ENCODE measurements around the gene QSOX2.

The QSOX2 gene

GRCh38 chr9:136222166-136222905 is 23.3 kb downstream of the QSOX2 start:
- no peak for DNase-seq (ENCODE audit: low read depth)

- DNase-seq (ENCODE audit: low read depth) = no peak
Observed at GRCh38 chr9:136220017-136220729, 25.4 kb downstream of the QSOX2 start.

- DNase-seq (ENCODE audit: low read depth) = no peak
Observed at GRCh38 chr9:136219276-136219675, 26.3 kb downstream of the QSOX2 start.

- no peak for DNase-seq (ENCODE audit: low read depth)
Observed at GRCh38 chr9:136218673-136219072, 26.9 kb downstream of the QSOX2 start.

- no peak for DNase-seq (ENCODE audit: low read depth)
Observed at GRCh38 chr9:136218271-136218670, 27.3 kb downstream of the QSOX2 start.

- DNase-seq (ENCODE audit: low read depth) = no peak
Observed at GRCh38 chr9:136216541-136217244, 28.9 kb downstream of the QSOX2 start.

GRCh38 chr9:136213733-136214132 is 31.9 kb downstream of the QSOX2 start:
- no peak for DNase-seq (ENCODE audit: low read depth)

- DNase-seq (ENCODE audit: low read depth) = no peak
Observed at GRCh38 chr9:136212345-136212950, 33.2 kb downstream of the QSOX2 start.

GRCh38 chr9:136211441-136212344 is 33.9 kb downstream of the QSOX2 start:
- no peak for DNase-seq (ENCODE audit: low read depth)

GRCh38 chr9:136211006-136211405 is 34.6 kb downstream of the QSOX2 start:
- DNase-seq (ENCODE audit: low read depth) = no peak

- DNase-seq (ENCODE audit: low read depth) = no peak
Observed at GRCh38 chr9:136210276-136210675, 35.3 kb downstream of the QSOX2 start.

- no peak for DNase-seq (ENCODE audit: low read depth)
Observed at GRCh38 chr9:136209786-136210185, 35.8 kb downstream of the QSOX2 start.

- no peak for DNase-seq (ENCODE audit: low read depth)
Observed at GRCh38 chr9:136209232-136209631, 36.4 kb downstream of the QSOX2 start.

- DNase-seq (ENCODE audit: low read depth) = no peak
Observed at GRCh38 chr9:136208675-136209074, 36.9 kb downstream of the QSOX2 start.

GRCh38 chr9:136207616-136208015 is 38.0 kb downstream of the QSOX2 start:
- no peak for DNase-seq (ENCODE audit: low read depth)

GRCh38 chr9:136206602-136207275 is 38.9 kb downstream of the QSOX2 start:
- DNase-seq (ENCODE audit: low read depth) = no peak

GRCh38 chr9:136205707-136205992 is 40.0 kb downstream of the QSOX2 start:
- DNase-seq (ENCODE audit: low read depth) = no peak

- DNase-seq (ENCODE audit: low read depth) = no peak
Observed at GRCh38 chr9:136204838-136205706, 40.5 kb downstream of the QSOX2 start, which contains the start of gene LHX3. LHX3 (minus strand) TSS chr9:136205128; CDS start chr9:136205012, 116 bp downstream.

- no peak for DNase-seq (ENCODE audit: low read depth)
Observed at GRCh38 chr9:136204145-136204805, 41.3 kb downstream of the QSOX2 start.

Data from HS-27A (cell line).